Measurements from ENCODE around the gene NEK2.
"Not testable (repeated sequence)": the region's sequence is repeated elsewhere in the genome, so short reads cannot be mapped to it uniquely, and the experiment has no call there.

Gene NEK2

GRCh38 chr1:211632808-211633523 is 42.5 kb downstream of the NEK2 start:
- no peak for DNase-seq (ENCODE audit: low read depth)

GRCh38 chr1:211632117-211632807 is 43.2 kb downstream of the NEK2 start:
- DNase-seq (ENCODE audit: low read depth): no peak

GRCh38 chr1:211631168-211631567 is 44.3 kb downstream of the NEK2 start:
- DNase-seq (ENCODE audit: low read depth): no peak

GRCh38 chr1:211630236-211631081 is 45.0 kb downstream of the NEK2 start:
- no peak for DNase-seq (ENCODE audit: low read depth)

GRCh38 chr1:211628417-211628816 is 47.0 kb downstream of the NEK2 start:
- no peak for DNase-seq (ENCODE audit: low read depth)

- no peak for DNase-seq (ENCODE audit: low read depth)
Measured at GRCh38 chr1:211627259-211627658, 48.2 kb downstream of the NEK2 start.

DNA sequence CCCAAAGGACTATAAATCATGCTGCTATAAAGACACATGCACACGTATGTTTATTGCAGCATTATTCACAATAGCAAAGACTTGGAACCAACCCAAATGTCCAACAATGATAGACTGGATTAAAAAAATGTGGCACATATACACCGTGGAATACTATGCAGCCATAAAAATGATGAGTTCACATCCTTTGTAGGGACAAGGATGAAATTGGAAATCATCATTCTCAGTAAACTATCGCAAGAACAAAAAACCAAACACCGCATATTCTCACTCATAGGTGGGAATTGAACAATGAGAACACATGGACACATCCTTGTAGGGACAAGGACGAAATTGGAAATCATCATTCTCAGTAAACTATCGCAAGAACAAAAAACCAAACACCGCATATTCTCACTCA is 49.6 kb downstream of the NEK2 start:
- not testable (repeated sequence) for DNase-seq (ENCODE audit: low read depth)

DNA sequence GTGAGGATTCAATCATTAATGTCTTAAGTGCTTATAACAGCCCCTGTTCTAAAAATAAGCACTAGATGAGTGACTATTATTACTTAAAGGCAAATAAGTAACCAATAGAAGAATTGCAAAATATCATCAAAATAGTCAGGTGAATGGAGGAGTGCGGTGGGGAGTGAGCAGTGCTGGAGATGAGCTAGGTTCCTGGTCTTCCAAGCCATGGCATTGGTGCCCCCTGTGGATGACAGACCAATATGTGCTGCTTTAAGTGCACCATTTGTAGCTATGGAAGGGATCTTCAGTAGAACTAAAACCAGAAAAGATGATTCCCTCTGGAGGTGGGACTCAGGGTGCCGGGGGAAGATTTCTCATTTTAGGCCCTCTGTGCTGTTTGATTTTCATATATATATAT is 50.4 kb downstream of the NEK2 start:
- peak; percentile 4 for DNase-seq (ENCODE audit: low read depth)

DNA sequence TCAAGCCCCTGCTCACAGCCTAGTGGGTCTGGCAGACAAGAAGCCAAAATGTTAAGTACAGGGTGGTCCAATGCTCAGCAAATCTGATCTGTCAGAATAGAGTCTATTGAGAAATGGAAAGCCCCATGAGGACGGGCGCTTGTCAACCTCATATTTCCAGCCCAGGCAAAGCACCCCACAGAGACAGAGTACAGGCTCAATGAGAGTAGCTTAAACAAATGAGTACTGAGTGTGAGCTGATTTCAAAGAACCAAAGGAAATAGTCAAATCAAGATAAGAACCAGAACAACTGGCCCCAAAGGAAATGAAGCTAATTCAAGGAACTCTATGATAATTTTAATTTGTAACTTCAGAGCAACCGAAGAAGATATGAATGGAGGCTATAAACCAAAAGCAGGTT is 51.9 kb downstream of the NEK2 start:
- DNase-seq (ENCODE audit: low read depth): no peak

GRCh38 chr1:211621447-211622198 is 53.8 kb downstream of the NEK2 start:
- no peak for DNase-seq (ENCODE audit: low read depth)

DNA sequence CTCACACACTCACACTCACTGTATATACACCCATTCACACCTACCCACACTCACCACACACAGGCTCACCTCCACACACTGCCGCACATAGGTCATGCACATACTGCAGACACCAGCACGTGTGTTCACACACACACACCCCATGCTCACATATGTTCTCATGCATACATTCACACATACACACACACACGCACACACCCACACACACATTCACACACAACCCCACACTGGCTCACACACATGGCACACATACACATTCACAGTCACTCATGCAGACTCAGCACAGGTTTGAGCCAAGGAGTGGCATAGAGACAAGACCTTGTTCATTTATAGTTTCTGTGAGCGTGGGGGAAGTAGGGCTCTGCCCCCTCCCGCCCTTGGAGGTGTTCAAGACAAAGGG is 55.3 kb downstream of the NEK2 start:
- no peak for DNase-seq (ENCODE audit: low read depth)

DNA sequence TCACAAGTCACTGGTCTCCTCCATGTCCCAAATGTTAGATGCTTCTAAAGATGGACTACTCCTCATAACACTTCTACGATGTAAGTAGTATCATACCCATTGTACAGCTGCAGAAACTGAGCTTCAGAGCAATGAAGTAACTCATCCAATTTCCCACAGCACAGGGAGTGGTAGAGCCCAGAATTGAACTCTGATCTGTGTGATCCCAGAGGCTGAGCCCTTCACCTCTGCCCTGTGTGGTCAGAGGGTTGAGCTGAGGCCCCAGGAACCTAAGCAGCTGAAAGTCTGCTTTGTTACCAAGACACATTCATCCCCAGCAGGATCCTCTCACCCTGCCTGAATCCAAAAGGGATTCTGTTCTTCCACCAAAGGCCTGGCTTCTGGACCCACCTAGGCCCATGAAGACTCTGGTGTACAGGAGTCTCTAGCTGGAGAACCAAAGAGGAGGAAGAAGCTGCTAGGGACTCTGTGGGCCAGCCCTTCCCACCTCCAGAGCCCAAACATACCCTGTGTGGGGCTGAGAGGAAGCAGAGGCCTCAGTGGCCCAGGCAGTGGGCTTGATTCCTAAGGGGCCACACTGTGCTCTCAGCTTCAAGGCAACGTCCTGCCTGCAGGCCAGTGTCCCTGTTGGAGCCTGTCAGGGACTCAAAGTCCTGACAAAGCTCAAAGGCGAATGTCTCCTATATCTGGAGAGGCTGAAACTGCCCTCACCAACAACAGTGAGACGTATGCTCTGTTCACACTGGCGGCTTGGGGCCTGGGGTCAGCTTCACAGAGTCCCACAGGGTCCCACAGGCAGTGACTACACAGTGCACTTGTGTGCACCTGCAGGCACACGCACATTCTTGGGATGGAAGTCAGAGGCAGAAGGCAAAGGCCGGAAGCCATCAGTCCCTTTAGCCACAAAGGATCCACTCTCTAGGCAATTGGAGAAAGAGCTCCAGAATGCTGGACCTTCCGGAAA is 56.1 kb downstream of the NEK2 start:
- no peak for DNase-seq (ENCODE audit: low read depth)

- no peak for DNase-seq (ENCODE audit: low read depth)
Measured at GRCh38 chr1:211616965-211617297, 58.5 kb downstream of the NEK2 start.

- no peak for DNase-seq (ENCODE audit: low read depth)
Measured at GRCh38 chr1:211616231-211616964, 59.0 kb downstream of the NEK2 start.

GRCh38 chr1:211614615-211615014 is 60.8 kb downstream of the NEK2 start:
- DNase-seq (ENCODE audit: low read depth): no peak

DNA sequence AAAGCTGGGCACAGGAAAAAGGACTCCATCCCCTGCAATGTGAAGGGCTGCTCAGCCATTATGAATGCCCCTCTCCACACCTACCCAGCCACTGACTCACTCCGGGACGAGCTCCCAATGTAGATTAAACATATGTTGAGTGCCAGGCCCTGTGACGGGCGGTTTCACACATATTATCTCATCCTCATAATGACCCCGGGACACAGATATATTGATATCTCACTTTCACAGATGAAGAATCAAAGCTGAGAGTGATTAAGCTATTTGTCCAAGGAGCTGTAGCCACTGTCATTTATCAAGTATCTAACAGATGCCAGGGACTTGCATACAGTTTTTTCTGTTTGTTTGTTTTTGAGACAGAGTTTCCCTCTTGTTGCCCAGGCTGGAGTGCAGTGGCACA is 61.5 kb downstream of the NEK2 start:
- DNase-seq (ENCODE audit: low read depth): no peak

- no peak for DNase-seq (ENCODE audit: low read depth)
Measured at GRCh38 chr1:211613108-211613947, 62.1 kb downstream of the NEK2 start.

GRCh38 chr1:211612786-211613107 is 62.7 kb downstream of the NEK2 start:
- no peak for DNase-seq (ENCODE audit: low read depth)

Measured in T follicular helper cell (primary cell).